Astrocyte (in vitro differentiated cells and primary cell): ENCODE measurements around the gene GNB1. TPM values are rescaled to one million over a fixed set of nuclear protein-coding genes. Genes with fewer than 3 reads are reported as not detected.

Source experiments
- DNase-seq: peaks from one replicate; pipeline ENCODE4 v3.0.0-alpha.2; 2010; ENCODE audit warnings: low read depth
- FAIRE-seq: peaks from 2 replicates; lab custom pipeline; 2011; peaks lifted over from hg19 to GRCh38; lab: Jason Lieb, UNC
- H2AFZ ChIP-seq: 2 replicates; pipeline ENCODE4 v1.6.0; 2012; ENCODE audit warnings: low read depth, low read length, inconsistent platforms
- H3K27ac ChIP-seq: 2 replicates; pipeline ENCODE4 v1.5.1; 2011; ENCODE audit warnings: low read depth, low read length, inconsistent platforms
- H3K27me3 ChIP-seq: 2 replicates; pipeline ENCODE4 v1.6.0; 2011; ENCODE audit warnings: low read length, inconsistent platforms; ENCODE audit not compliant: insufficient read depth
- H3K36me3 ChIP-seq: 2 replicates; pipeline ENCODE4 v1.5.1; 2011; ENCODE audit warnings: low read length, inconsistent platforms; ENCODE audit not compliant: insufficient read depth
- H3K4me1 ChIP-seq: 2 replicates; pipeline ENCODE4 v1.5.1; 2011; ENCODE audit warnings: low read length, inconsistent platforms; ENCODE audit not compliant: insufficient read depth
- H3K4me2 ChIP-seq: 2 replicates; pipeline ENCODE4 v1.6.0; 2012; ENCODE audit warnings: low read length, inconsistent platforms
- H3K4me3 ChIP-seq: 2 replicates; pipeline ENCODE4 v1.5.1; 2011; ENCODE audit warnings: low read depth, mild to moderate bottlenecking, low read length, inconsistent platforms; ENCODE audit not compliant: insufficient read depth
- H3K79me2 ChIP-seq: 2 replicates; pipeline ENCODE4 v1.6.0; 2012; ENCODE audit warnings: mild to moderate bottlenecking, low read length, inconsistent platforms; ENCODE audit not compliant: insufficient read depth
- H3K9ac ChIP-seq: 2 replicates; pipeline ENCODE4 v1.6.0; 2012; ENCODE audit warnings: mild to moderate bottlenecking, low read length, inconsistent platforms
- H3K9me3 ChIP-seq: 2 replicates; pipeline ENCODE4 v1.5.1; 2012; ENCODE audit warnings: low read depth, mild to moderate bottlenecking, low read length, inconsistent platforms; ENCODE audit not compliant: insufficient read depth
- H4K20me1 ChIP-seq: 2 replicates; pipeline ENCODE4 v1.6.0; 2012; ENCODE audit warnings: low read length, inconsistent platforms; ENCODE audit not compliant: insufficient read depth
- H3K27ac Mint-ChIP-seq: one replicate; pipeline ENCODE4 v1.8.0; 2021; ENCODE audit warnings: mild to moderate bottlenecking, mixed read lengths; ENCODE audit not compliant: unreplicated experiment
- H3K27me3 Mint-ChIP-seq: one replicate; pipeline ENCODE4 v1.8.0; 2021; ENCODE audit warnings: low read depth, mixed read lengths; ENCODE audit not compliant: unreplicated experiment
- H3K36me3 Mint-ChIP-seq: one replicate; pipeline ENCODE4 v1.8.0; 2021; ENCODE audit warnings: low read depth, mixed read lengths; ENCODE audit not compliant: unreplicated experiment
- H3K4me1 Mint-ChIP-seq: one replicate; pipeline ENCODE4 v1.8.0; 2021; ENCODE audit warnings: low read depth, mixed read lengths; ENCODE audit not compliant: unreplicated experiment
- H3K4me3 Mint-ChIP-seq: one replicate; pipeline ENCODE4 v1.8.0; 2021; ENCODE audit warnings: mild to moderate bottlenecking, moderate library complexity, mixed read lengths; ENCODE audit not compliant: unreplicated experiment
- H3K9me3 Mint-ChIP-seq: one replicate; pipeline ENCODE4 v1.8.0; 2021; ENCODE audit warnings: mild to moderate bottlenecking, mixed read lengths; ENCODE audit not compliant: unreplicated experiment
- EZH2 ChIP-seq: IDR thresholded peaks from 2 replicates; pipeline ENCODE4 v1.6.1; 2012; ENCODE audit warnings: mild to moderate bottlenecking, low read length, inconsistent platforms; ENCODE audit not compliant: insufficient read depth
- total RNA-seq: library from RNA; stranded (reverse); gene quantifications from 2 replicates; pipeline ENCODE4 v1.2.1, GENCODE V29; 2021
- TF ChIP-seq, protein P1 (sequence below): IDR thresholded peaks from 2 replicates; pipeline ENCODE4 v1.5.1; 2011; ENCODE audit warnings: low read depth, mild to moderate bottlenecking, inconsistent platforms, low read length, moderate library complexity; ENCODE audit not compliant: insufficient read depth

The GNB1 gene
- total RNA-seq, 1 donor from 2014 or later = 602 TPM

DNA sequence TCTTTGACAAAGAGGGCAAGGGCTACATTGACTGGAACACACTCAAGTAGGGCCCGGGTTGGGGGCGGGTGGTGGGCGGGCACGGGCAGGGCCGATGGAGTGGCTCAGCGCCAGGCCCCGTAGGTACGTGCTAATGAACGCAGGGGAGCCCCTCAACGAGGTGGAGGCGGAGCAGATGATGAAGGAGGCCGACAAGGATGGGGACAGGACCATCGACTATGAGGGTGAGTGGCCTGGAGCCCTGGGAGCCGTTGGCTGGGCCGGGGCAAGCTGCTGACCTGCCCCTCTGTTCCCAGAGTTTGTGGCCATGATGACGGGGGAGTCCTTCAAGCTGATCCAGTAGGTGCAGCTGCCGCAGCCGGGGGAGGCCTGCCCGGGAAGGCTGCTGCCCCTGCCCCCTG lies 26.0 kb upstream of the GNB1 start:
- Histone ChIP-seq H3K4me2 (no peak overlapping the region), H3K4me3 (no peak overlapping the region), H3K9me3 (no peaks in the 10 kb centered on the region), H3K27me3 (no peaks in the 10 kb centered on the region), H3K4me1 (peaks cover 6% of the 10 kb centered on the region), H3K27ac (no peak overlapping the region), H3K79me2 (no peaks in the 10 kb centered on the region), H4K20me1 (no peaks in the 10 kb centered on the region), H3K36me3 (no peaks in the 10 kb centered on the region), H3K9ac (no peak overlapping the region), H2AFZ (no peak overlapping the region)
- DNase-seq (no peak), FAIRE-seq (no peak)
- H3K36me3 Mint-ChIP-seq = no peaks in the 10 kb centered on the region
- TF ChIP-seq EZH2 = no peak
- TF ChIP-seq, protein P1, sequence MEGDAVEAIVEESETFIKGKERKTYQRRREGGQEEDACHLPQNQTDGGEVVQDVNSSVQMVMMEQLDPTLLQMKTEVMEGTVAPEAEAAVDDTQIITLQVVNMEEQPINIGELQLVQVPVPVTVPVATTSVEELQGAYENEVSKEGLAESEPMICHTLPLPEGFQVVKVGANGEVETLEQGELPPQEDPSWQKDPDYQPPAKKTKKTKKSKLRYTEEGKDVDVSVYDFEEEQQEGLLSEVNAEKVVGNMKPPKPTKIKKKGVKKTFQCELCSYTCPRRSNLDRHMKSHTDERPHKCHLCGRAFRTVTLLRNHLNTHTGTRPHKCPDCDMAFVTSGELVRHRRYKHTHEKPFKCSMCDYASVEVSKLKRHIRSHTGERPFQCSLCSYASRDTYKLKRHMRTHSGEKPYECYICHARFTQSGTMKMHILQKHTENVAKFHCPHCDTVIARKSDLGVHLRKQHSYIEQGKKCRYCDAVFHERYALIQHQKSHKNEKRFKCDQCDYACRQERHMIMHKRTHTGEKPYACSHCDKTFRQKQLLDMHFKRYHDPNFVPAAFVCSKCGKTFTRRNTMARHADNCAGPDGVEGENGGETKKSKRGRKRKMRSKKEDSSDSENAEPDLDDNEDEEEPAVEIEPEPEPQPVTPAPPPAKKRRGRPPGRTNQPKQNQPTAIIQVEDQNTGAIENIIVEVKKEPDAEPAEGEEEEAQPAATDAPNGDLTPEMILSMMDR = no peak
- H3K9me3 Mint-ChIP-seq = no peaks in the 10 kb centered on the region
- H3K4me1 Mint-ChIP-seq = no peaks in the 10 kb centered on the region
- peaks cover 26% of the 10 kb centered on the region for H3K27me3 Mint-ChIP-seq
- no peak overlapping the region for H3K4me3 Mint-ChIP-seq
- H3K27ac Mint-ChIP-seq = no peak overlapping the region

DNA sequence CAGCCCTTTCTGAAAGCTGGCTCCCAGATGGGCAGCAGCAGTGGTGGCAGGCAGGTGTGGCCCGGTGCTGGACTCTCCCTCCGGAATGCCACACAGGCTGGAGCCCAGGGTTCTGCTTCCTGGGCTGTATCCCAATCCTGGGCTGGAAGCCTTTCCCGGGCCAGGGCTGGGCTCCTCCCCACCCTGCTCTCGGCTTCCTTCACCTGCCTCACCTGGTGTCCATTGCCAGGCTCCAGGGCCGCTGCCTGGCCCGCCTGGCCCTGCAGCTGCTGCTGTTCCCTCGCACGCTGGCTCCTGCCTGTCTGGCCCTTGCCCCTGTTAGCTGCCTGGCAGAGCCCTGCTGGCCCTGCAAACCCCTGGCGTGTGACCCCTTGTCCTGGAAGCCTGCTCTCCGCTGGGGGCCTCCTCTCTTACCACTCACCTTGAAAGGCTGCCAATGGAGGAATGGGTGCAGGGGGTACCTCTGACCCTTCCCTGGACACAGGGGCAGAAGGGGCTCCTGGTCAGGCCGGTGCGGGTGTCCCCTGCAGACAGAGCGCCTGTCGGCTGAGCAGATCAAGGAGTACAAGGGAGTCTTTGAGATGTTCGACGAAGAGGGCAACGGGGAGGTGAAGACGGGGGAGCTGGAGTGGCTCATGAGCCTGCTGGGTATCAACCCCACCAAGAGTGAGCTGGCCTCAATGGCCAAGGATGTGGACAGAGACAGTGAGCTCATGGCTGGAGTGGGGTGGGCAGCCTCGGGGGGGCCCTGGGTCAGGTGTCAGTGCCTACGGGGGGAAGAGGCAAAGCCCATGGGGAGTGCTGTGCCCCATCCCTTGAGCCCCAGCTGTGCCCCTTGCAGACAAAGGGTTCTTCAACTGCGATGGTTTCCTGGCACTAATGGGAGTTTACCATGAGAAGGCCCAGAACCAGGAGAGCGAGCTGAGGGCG lies 25.3 kb upstream of the GNB1 start:
- H4K20me1 ChIP-seq = no peaks in the 10 kb centered on the region
- FAIRE-seq (no peak), DNase-seq (no peak)
- no peaks in the 10 kb centered on the region for H3K9me3 ChIP-seq
- H3K4me2 ChIP-seq = no peak overlapping the region
- H3K27me3 ChIP-seq = no peaks in the 10 kb centered on the region
- H3K79me2 ChIP-seq = no peaks in the 10 kb centered on the region
- H3K27me3 Mint-ChIP-seq = peaks cover 29% of the 10 kb centered on the region
- H3K36me3 Mint-ChIP-seq = no peaks in the 10 kb centered on the region
- no peaks in the 10 kb centered on the region for H3K36me3 ChIP-seq
- H3K9ac ChIP-seq = no peak overlapping the region
- TF ChIP-seq EZH2 = no peak
- TF ChIP-seq, protein P1 = no peak
- no peaks in the 10 kb centered on the region for H3K4me1 Mint-ChIP-seq
- no peak overlapping the region for H3K4me3 ChIP-seq
- H3K4me1 ChIP-seq = peaks cover 6% of the 10 kb centered on the region
- H3K4me3 Mint-ChIP-seq = no peak overlapping the region
- no peak overlapping the region for H2AFZ ChIP-seq
- no peaks in the 10 kb centered on the region for H3K9me3 Mint-ChIP-seq
- no peak overlapping the region for H3K27ac Mint-ChIP-seq
- no peak overlapping the region for H3K27ac ChIP-seq
